Hepatocyte (in vitro differentiated cells): Measurements from ENCODE around the gene SURF2. TPM values are rescaled to one million over a fixed set of nuclear protein-coding genes. Genes with fewer than 3 reads are reported as not detected.

Source experiments
- DNase-seq: peaks from one replicate; pipeline ENCODE4 v3.0.0-alpha.2; 2016; ENCODE audit warnings: low spot score
- H2AFZ ChIP-seq: fragments of 200-600 bp; sonication (generic); 2 replicates; pipeline ENCODE4 v1.6.0; 2016; ENCODE audit warnings: antibody characterized with exemption, mild to moderate bottlenecking
- H3K27ac ChIP-seq: fragments of 200-600 bp; sonication (generic); 2 replicates; pipeline ENCODE4 v1.5.1; 2016; ENCODE audit warnings: mild to moderate bottlenecking
- H3K27me3 ChIP-seq: fragments of 200-600 bp; sonication (generic); 2 replicates; pipeline ENCODE4 v1.6.1; 2016
- H3K36me3 ChIP-seq: fragments of 200-600 bp; sonication (generic); replicated peaks from 2 replicates; pipeline ENCODE4 v1.5.1; 2016; ENCODE audit warnings: low read depth; ENCODE audit not compliant: insufficient read depth
- H3K4me1 ChIP-seq: fragments of 200-600 bp; sonication (generic); 2 replicates; pipeline ENCODE4 v1.5.1; 2016; ENCODE audit warnings: mild to moderate bottlenecking, moderate library complexity; ENCODE audit not compliant: insufficient read depth
- H3K4me2 ChIP-seq: fragments of 200-600 bp; sonication (generic); 2 replicates; pipeline ENCODE4 v1.6.0; 2016
- H3K4me3 ChIP-seq: fragments of 200-600 bp; sonication (generic); 2 replicates; pipeline ENCODE4 v1.5.1; 2016; ENCODE audit warnings: mild to moderate bottlenecking
- H3K79me2 ChIP-seq: fragments of 200-600 bp; sonication (generic); 2 replicates; pipeline ENCODE4 v1.6.0; 2017; ENCODE audit warnings: mild to moderate bottlenecking
- H3K9me2 ChIP-seq: fragments of 200-600 bp; sonication (generic); replicated peaks from 2 replicates; pipeline ENCODE4 v1.6.0; 2017; ENCODE audit warnings: mild to moderate bottlenecking; ENCODE audit not compliant: insufficient read depth
- H3K9me3 ChIP-seq: fragments of 200-600 bp; sonication (generic); 2 replicates; pipeline ENCODE4 v1.5.1; 2016; ENCODE audit warnings: low read depth, mild to moderate bottlenecking
- H4K20me1 ChIP-seq: fragments of 200-600 bp; sonication (generic); 2 replicates; pipeline ENCODE4 v1.6.0; 2016; ENCODE audit warnings: mild to moderate bottlenecking; ENCODE audit not compliant: insufficient read depth, poor library complexity, severe bottlenecking
- CTCF ChIP-seq: fragments of 200-600 bp; sonication (generic); IDR thresholded peaks from 2 replicates; pipeline ENCODE4 v1.5.1; 2016; ENCODE audit warnings: antibody characterized with exemption, mild to moderate bottlenecking; ENCODE audit not compliant: poor library complexity
- EZH2 ChIP-seq: fragments of 200-600 bp; sonication (generic); IDR thresholded peaks from 2 replicates; pipeline ENCODE4 v1.6.1; 2016; ENCODE audit warnings: antibody characterized with exemption, mild to moderate bottlenecking, borderline replicate concordance
- EZH2phosphoT487 ChIP-seq: fragments of 200-600 bp; sonication (generic); IDR thresholded peaks from one replicate; pipeline ENCODE4 v1.6.1; 2018; ENCODE audit warnings: antibody characterized with exemption, mild to moderate bottlenecking, low read depth, moderate library complexity; ENCODE audit not compliant: unreplicated experiment, severe bottlenecking
- WGBS: methylation state at CpG from one replicate; pipeline ENCODE4 v1.1.6; 2016; ENCODE audit warnings: low lambda C conversion rate; ENCODE audit errors: missing lambda C conversion rate; 5-methylcytosine and 5-hydroxymethylcytosine counted together
- polyA plus RNA-seq: library from polyadenylated mRNA; unstranded; fragments of >200 nt; fragmentation: Nextera tagmentation; extraction: Ambion mirVana; gene quantifications from 2 replicates; pipeline ENCODE4 v1.2.1, GENCODE V29; 2016
- total RNA-seq: library from RNA; depleted of rRNA; stranded (reverse); fragments of >200 nt; gene quantifications from 2 replicates; pipeline ENCODE4 v1.2.3, GENCODE V29; 2014

Gene SURF2
- total and polyA plus RNA-seq, 2 experiments from 2014 or later = 13.6 to 22.9 TPM

DNA sequence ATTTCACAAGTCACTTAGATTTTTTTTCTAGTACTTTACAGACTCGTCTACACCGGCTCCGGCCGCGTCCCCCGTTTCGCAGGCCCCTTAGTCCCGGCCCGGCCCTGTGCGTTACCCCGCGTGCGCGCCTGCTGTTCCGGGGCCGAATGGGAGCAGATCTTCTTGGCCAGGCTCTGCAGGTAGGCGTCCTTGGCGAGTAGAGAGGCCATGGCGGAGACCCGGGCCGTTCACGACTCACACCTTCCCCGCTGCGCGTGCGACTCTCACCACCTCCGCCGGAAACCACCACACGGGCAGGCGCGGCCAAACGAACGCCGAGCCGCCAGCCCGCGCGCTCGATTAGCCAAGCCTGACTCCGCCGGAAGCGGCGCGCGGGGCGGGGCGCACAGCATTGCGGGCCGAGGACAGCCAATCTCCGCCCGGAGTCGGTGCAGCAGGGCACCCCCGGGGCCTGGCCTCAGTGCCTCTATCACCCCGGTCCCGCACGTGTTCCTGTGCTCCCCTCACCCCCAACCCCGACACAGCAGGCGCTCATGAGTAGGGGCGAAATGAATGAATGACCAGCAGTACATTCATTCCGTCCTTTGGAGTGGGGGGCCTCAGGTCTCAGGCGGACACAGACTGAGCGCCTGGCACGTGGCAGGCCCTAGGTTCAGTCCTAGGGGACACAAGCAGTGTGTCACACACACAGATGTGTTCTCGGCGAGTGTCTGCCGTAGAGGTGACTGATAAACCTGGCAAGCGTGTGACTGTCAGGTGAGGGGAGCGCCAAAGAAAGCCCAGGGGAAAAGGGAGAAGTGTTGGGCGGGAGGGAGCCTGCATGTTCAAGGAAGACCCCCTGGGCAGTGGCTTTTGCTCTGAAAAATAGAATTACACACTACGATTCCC, 20.2 kb upstream of the SURF2 start, which contains the start of gene SURF6:
Gene SURF6, minus strand, starts transcription at position 265 of the 888 bp plus-strand sequence. Its CDS starts 56 bp downstream, at position 209.
- DNase-seq = peak; percentile 95
- TF ChIP-seq EZH2phosphoT487 (no peak), CTCF (no peak)
- WGBS = 7% methylated on average over 69 of the region's 70 CpGs
- Histone ChIP-seq H3K79me2 (peaks cover 28% of the 10 kb centered on the region), H3K4me2 (peak within 1 kb of the TSS; percentile 90), H3K4me3 (peak within 1 kb of the TSS; percentile 94), H3K36me3 (no peaks in the 10 kb centered on the region), H3K9me2 (no peaks in the 10 kb centered on the region), H3K9me3 (no peaks in the 10 kb centered on the region), H3K27ac (peak within 1 kb of the TSS; percentile 84), H4K20me1 (no peaks in the 10 kb centered on the region), H2AFZ (peak within 1 kb of the TSS; percentile 70), H3K4me1 (peaks cover 9% of the 10 kb centered on the region), H3K27me3 (no peaks in the 10 kb centered on the region)

GRCh38 chr9:133339641-133340040, 16.7 kb upstream of the SURF2 start:
- H3K27ac ChIP-seq = no peak overlapping the region
- H3K9me3 ChIP-seq = no peaks in the 10 kb centered on the region
- no peaks in the 10 kb centered on the region for H4K20me1 ChIP-seq
- peaks cover 12% of the 10 kb centered on the region for H3K79me2 ChIP-seq
- H3K36me3 ChIP-seq = no peaks in the 10 kb centered on the region
- H3K4me2 ChIP-seq = no peak overlapping the region
- no peak for TF ChIP-seq CTCF
- no peak for TF ChIP-seq EZH2
- TF ChIP-seq EZH2phosphoT487 = no peak
- peaks cover 5% of the 10 kb centered on the region for H3K4me1 ChIP-seq
- no peaks in the 10 kb centered on the region for H3K9me2 ChIP-seq
- H2AFZ ChIP-seq = no peak overlapping the region
- DNase-seq = no peak
- no peaks in the 10 kb centered on the region for H3K27me3 ChIP-seq
- WGBS = 89% methylated on average over 5 of the region's 5 CpGs
- H3K4me3 ChIP-seq = no peak overlapping the region

GRCh38 chr9:133340256-133340655, 16.1 kb upstream of the SURF2 start:
- H3K4me2 ChIP-seq = no peak overlapping the region
- H3K9me3 ChIP-seq = no peaks in the 10 kb centered on the region
- no peak overlapping the region for H3K4me3 ChIP-seq
- H3K4me1 ChIP-seq = no peaks in the 10 kb centered on the region
- H2AFZ ChIP-seq = no peak overlapping the region
- H3K27ac ChIP-seq = no peak overlapping the region
- H3K36me3 ChIP-seq = no peaks in the 10 kb centered on the region
- 89% methylated on average over 3 of the region's 3 CpGs for WGBS
- DNase-seq = no peak
- no peaks in the 10 kb centered on the region for H3K9me2 ChIP-seq
- TF ChIP-seq CTCF (no peak), EZH2 (no peak), EZH2phosphoT487 (no peak)
- no peaks in the 10 kb centered on the region for H3K27me3 ChIP-seq
- H3K79me2 ChIP-seq = peaks cover 7% of the 10 kb centered on the region
- no peaks in the 10 kb centered on the region for H4K20me1 ChIP-seq
